Measurements from ENCODE around the gene SPDYE3. TPM values are rescaled to one million over a fixed set of nuclear protein-coding genes. Genes with fewer than 3 reads are reported as not detected.
"Not testable (repeated sequence)": the region's sequence is repeated elsewhere in the genome, so short reads cannot be mapped to it uniquely, and the experiment has no call there.

Gene SPDYE3
- total RNA-seq, 1 experiment from 2014 or later: not detected

DNA sequence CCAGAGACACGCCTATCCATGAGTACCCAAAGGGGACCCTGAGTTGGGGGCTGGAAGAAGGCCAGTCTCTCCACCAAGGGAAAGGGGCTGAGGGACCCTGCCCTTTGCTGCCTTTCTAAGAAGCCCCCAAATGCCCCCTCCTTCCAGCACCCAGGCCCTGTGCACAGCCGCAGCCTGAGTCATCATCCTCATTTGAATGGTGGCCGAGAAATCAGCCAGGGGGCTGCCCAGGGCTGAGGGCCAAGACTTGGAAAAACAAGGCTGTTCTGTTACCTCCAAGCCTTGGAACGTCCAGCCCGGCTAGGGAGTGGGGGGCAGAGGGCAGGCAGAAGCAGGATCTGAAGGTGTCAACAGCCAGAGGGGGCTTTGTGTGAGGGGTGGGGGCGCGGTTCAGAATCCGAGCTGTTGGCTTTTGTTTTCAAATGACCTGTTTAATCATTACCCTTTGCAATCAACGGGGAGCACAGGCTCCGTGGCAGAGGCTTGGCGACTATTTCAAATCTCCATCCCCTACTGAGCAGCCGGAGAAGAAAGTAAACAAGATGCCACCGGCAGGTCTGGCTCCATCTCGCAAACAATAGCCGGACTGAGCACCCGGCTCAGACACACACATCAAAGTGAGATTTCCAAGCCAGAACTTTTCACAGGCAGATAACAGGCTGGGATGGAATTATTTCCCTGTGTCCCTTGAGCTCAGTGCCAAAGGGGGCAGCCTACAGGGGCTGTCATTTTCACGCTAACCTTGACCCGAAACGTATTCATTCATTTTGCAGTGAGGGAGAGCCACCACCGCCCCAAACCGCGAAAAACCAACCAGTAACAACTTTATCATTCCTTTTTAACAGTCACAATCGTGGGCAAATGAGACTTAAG is 37.2 kb upstream of the SPDYE3 start:
- H3K27me3 ChIP-seq (ENCODE audit: control insufficient read depth, insufficient read depth, low read length); intact Hi-C loops (cut with micrococcal nuclease; ENCODE audit: unreplicated experiment); POLR2A ChIA-PET; H3K9me3 ChIP-seq (ENCODE audit: control insufficient read depth, insufficient read depth, low read depth, low read length); in situ Hi-C loops (cut with HindIII; ENCODE audit: low pct_unique_long_range_greater_than_20kb, low sequenced_read_pairs); DNase-seq (ENCODE audit: low read depth, low spot score); H3K36me3 ChIP-seq (ENCODE audit: control insufficient read depth, insufficient read depth, low read length): not testable (repeated sequence)
- Histone ChIP-seq H3K27ac (ENCODE audit: low read length) (peak overlapping the region; percentile 36; the same call in 1 of the 2 replicates), H3K4me3 (ENCODE audit: low read depth in 2 of 2, low read length in 2 of 2) (peak overlapping the region; percentile 52 to 56), H3K4me1 (ENCODE audit: control insufficient read depth, insufficient read depth, low read length) (peaks cover 11% of the 10 kb centered on the region)
- BruUV-seq (replicated peaks): TSS peak; percentile 68
- peak; percentile 35 for ATAC-seq
- CTCF ChIA-PET: interaction anchor here (0.6 kb wide), 1 partner anchor 39 kb away, joined by 4 read pairs; no protein-coding TSS in a partner anchor

DNA sequence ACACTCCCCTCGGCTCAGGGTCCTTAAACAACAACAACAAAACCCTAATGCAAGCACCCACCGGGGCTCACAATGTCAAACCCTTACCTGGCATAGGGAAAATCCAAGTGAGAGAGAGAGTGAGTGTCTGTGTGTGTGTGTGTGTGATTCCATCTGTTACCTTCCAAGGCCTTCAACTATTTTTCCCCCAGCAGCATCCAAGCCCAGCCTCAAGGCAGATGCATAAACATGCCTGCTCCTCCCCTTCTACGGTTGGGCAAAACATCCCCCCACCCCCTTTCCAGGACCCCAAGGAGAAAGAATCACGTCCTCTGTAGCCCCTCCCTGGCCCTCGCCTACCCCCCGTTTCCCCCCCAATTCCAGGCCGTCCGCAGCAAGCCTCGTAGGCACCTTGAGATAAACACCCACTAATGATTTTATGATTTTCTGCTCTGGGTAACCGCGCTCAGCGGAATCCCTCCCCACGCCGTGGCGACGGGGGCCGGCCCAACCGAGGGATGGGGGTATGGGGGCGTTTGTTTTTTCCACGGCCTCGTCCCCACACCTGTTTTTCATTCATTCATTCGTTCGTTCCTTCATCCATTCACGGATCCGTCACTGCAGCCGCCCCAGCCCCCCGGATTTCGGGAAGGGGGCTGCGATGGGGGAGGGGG is 36.4 kb upstream of the SPDYE3 start:
- BruUV-seq (replicated peaks); DNase-seq (ENCODE audit: low read depth, low spot score); CTCF ChIA-PET; H3K36me3 ChIP-seq (ENCODE audit: control insufficient read depth, insufficient read depth, low read length); H3K9me3 ChIP-seq (ENCODE audit: control insufficient read depth, insufficient read depth, low read depth, low read length); H3K27me3 ChIP-seq (ENCODE audit: control insufficient read depth, insufficient read depth, low read length); in situ Hi-C loops (cut with HindIII; ENCODE audit: low pct_unique_long_range_greater_than_20kb, low sequenced_read_pairs); H3K27ac ChIP-seq (ENCODE audit: low read length); intact Hi-C loops (cut with micrococcal nuclease; ENCODE audit: unreplicated experiment); POLR2A ChIA-PET: not testable (repeated sequence)
- ATAC-seq: peak; percentile 36
- Histone ChIP-seq H3K4me3 (ENCODE audit: low read depth in 2 of 2, low read length in 2 of 2) (peak overlapping the region; percentile 52 to 56), H3K4me1 (ENCODE audit: control insufficient read depth, insufficient read depth, low read length) (peaks cover 11% of the 10 kb centered on the region)

DNA sequence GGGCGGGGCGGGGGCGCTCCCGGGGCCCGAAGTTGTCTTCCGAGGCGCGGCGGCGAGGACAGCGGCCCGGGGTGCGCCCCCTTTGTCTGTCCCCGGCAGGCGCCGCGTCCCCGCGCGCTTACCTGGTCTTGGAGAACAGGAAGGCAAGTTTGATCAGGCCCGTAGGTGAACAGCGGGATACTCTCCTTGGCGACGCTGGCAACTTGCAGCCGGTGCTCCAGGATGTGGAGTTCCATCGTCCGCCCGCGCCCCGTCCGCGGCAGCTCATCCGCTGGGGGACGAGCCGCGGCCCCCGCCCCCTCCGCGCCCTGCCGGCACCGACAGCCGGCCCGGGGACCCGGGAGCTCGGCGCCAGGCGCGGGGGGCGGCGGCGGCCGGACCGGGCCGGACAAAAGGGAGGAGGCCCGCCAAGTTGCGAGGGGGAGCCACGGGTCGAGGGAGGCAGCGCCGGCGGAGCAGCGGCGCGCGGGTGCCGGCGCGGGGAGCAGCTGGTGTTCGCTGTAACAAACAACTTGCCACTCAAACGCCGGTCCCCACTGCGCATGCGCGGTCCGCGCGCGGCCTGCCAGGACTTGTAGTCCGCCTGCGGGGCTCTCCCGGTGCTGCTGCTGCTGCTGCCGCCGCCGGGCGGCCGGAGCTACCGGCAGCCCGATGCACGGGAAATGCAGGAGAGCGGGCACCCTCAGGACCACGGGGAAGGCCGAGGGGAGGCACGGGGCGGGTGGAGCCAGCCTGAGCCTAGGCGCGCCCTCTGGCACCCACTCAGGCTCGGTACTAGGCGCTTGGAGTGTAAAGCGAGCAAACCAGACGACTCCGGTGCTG is 35.6 kb upstream of the SPDYE3 start:
- POLR2A ChIA-PET: interaction anchor here (0.6 kb wide), 1 partner anchor 157 kb away, joined by 4 read pairs; the partner anchor contains the start of gene ZCWPW1
- in situ Hi-C loops (cut with HindIII; ENCODE audit: low pct_unique_long_range_greater_than_20kb, low sequenced_read_pairs): no loop called here
- Histone ChIP-seq H3K27me3 (ENCODE audit: control insufficient read depth, insufficient read depth, low read length) (no peaks in the 10 kb centered on the region), H3K9me3 (ENCODE audit: control insufficient read depth, insufficient read depth, low read depth, low read length) (no peaks in the 10 kb centered on the region), H3K27ac (ENCODE audit: low read length) (0 out of 2 replicates have a peak overlapping the region, but pooled peaks have one; percentile 30), H3K4me3 (ENCODE audit: low read depth in 2 of 2, low read length in 2 of 2) (peak overlapping the region; percentile 52 to 55), H3K36me3 (ENCODE audit: control insufficient read depth, insufficient read depth, low read length) (no peaks in the 10 kb centered on the region), H3K4me1 (ENCODE audit: control insufficient read depth, insufficient read depth, low read length) (peaks cover 8% of the 10 kb centered on the region; the same call in 1 of the 2 replicates)
- TF ChIP-seq POLR2AphosphoS5 (IDR thresholded peaks at IDR 0.05; ENCODE audit: low read depth, low read length) (peak; percentile 54; the same call in 1 of the 2 replicates), TCF7L2 (IDR thresholded peaks at IDR 0.05; ENCODE audit: low read depth, low read length) (no peak)
- intact Hi-C loops (cut with micrococcal nuclease; ENCODE audit: unreplicated experiment): no loop called here
- peak; percentile 89 for ATAC-seq
- no TSS peak for BruUV-seq (replicated peaks)
- CTCF ChIA-PET: interaction anchor here (0.7 kb wide), 1 partner anchor 71 kb away, joined by 3 read pairs; no protein-coding TSS in a partner anchor
- DNase-seq (ENCODE audit: low read depth, low spot score): peak; percentile 59

DNA sequence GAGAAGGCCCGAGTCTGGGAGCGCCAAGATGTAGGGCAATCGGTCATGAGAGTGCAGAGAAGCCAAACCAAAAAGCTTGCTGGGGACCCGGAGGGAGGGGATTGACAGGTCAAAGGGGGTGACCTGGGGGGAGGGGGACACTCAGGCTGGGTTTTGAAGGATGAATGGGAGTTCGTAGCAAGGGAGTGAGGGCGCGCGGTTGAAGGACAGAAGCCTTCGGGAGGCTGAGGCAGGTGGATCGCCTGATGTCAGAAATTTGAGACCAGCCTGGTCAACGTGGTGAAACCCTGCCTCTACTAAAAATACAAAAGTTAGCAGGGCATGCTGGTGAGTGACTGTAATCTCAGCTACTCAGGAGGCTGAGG is 35.0 kb upstream of the SPDYE3 start:
- in situ Hi-C loops (cut with HindIII; ENCODE audit: low pct_unique_long_range_greater_than_20kb, low sequenced_read_pairs); H3K9me3 ChIP-seq (ENCODE audit: control insufficient read depth, insufficient read depth, low read depth, low read length); H3K27me3 ChIP-seq (ENCODE audit: control insufficient read depth, insufficient read depth, low read length); H3K4me1 ChIP-seq (ENCODE audit: control insufficient read depth, insufficient read depth, low read length); H3K36me3 ChIP-seq (ENCODE audit: control insufficient read depth, insufficient read depth, low read length); BruUV-seq (replicated peaks); CTCF ChIA-PET; intact Hi-C loops (cut with micrococcal nuclease; ENCODE audit: unreplicated experiment); ATAC-seq; DNase-seq (ENCODE audit: low read depth, low spot score): not testable (repeated sequence)
- H3K27ac ChIP-seq (ENCODE audit: low read length): 0 out of 2 replicates have a peak overlapping the region, but pooled peaks have one; percentile 30
- peak overlapping the region; percentile 52 to 55 for H3K4me3 ChIP-seq (ENCODE audit: low read depth in 2 of 2, low read length in 2 of 2)
- POLR2A ChIA-PET: interaction anchor here (0.6 kb wide), 1 partner anchor 156 kb away, joined by 4 read pairs; the partner anchor contains the start of gene ZCWPW1
